HL-60/S4 treated with phorbol 12-myristate 13-acetate at 8.2 ng/mL for 4 days and 3 days (cell line): Measurements from ENCODE around the gene MINDY2.
"Not testable (repeated sequence)": the region's sequence is repeated elsewhere in the genome, so short reads cannot be mapped to it uniquely, and the experiment has no call there.

Source experiments
- in situ Hi-C: fragments of 300-500 bp; cut with MboI; formaldehyde crosslinking; loops from 2 replicates; pipeline ENCODE4 v1.15.0; 2022; ENCODE audit warnings: low sequenced_read_pairs

The MINDY2 gene

GRCh38 chr15:58877999-58878825 lies 107.1 kb downstream of the MINDY2 start:
- in situ Hi-C loops, result no loop called here

DNA sequence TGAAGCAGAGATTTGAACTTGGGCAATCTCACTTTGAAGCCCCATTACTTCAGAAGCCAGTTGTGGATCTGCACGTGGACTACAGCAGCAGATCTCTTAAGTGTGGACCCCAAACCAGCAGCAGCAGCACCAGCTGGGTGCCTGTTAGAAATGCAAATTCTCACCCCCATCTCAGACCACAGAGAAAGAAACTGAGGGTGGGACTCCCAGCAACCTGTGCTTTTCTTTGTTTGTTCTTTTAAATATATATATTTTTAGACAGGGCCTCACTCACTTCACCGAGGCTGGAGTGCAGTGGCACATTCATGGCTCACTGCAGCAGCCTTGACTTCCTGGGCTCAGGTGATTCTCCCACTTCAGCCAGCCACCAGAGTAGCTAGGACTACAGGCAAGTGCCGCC lies 109.2 kb downstream of the MINDY2 start:
- in situ Hi-C loops, result no loop called here

DNA sequence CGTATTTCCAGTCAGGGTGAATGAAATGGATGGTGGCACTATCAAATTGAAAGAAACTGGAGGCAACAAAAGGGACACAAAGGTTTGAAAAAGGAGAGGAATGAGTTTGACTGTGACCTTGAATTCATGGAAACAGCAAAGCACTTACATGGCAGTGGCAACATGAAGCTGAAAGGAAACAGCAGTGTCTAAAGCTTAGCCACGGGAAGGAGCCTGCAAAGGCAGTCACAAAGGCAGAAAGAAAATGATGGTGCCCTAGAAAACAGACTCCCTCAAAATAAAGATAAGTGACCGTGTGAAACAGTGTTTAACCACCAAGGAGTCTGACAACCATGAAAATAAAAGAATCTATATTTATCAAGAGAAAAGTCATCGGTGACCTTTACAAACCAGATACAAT lies 111.1 kb downstream of the MINDY2 start:
- in situ Hi-C loops, result no loop called here

- in situ Hi-C loops, result not testable (repeated sequence)
Measured at GRCh38 chr15:58883926-58884325, 112.8 kb downstream of the MINDY2 start.

- in situ Hi-C loops, result no loop called here
Measured at GRCh38 chr15:58886921-58887320, 115.8 kb downstream of the MINDY2 start.

DNA sequence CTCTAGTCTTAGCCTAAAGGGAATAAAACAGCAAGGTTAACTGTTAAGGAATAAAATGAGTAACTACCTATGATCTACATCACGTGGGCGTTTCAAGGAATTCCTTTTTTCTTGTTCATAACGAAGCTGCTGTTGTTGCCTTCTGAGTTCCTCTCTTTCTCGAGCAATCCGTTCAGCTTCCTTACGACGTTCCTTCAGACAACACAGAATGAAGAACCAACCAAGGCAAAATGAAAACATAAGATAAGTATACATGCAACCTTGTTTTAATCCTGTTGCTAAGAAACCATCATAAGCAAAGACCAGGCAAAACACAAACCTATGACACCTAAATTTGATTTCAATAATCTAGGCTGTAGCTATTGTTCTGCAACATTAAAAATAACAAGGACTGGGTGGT lies 118.3 kb downstream of the MINDY2 start:
- in situ Hi-C loops, result no loop called here

DNA sequence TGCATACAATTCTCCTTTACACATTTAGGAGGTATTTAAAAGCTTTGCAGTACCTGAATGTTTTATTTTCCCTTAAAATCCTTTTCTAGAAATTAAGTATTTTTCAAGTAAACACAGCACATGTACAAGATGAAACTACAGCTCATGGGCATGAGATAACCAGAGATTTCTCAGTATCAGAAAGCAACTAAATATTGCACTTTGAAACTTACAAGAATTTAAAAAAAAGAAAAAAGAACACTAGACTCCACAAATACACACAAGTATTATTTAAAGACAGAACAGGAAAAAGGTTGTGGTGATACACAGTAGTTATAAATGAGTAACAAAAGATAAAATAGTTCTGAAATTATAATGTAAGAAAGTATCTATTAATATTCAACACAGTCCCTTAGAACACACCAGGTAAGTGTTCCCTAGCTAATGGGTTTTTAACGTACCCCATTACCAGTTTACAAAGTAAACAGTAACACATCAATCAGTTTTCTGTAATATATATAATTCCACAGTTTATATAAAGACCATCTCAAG lies 127.1 kb downstream of the MINDY2 start:
- in situ Hi-C loops, result no loop called here

- in situ Hi-C loops, result no loop called here
Measured at GRCh38 chr15:58900631-58901030, 129.5 kb downstream of the MINDY2 start.

GRCh38 chr15:58908550-58909309 lies 137.6 kb downstream of the MINDY2 start:
- in situ Hi-C loops, result no loop called here

DNA sequence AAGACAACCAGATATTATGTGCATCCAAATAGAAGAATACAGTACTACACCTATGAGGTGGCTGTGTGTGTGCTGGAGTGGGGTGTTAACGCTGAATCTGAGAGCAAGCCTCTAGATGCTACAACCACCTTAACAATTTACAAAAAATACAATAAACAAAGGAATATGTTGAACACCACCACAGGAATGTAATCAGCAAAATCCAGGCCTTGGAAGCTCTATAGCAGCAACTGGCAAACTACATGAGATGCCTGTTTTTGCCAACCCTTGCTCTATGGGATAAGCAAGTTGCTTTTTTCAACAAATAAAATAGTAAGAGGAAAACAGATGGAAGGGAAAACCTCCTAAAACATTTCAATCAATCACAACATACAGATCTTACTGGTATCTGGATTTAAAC lies 138.5 kb downstream of the MINDY2 start:
- in situ Hi-C loops, result no loop called here

- in situ Hi-C loops, result no loop called here
Measured at GRCh38 chr15:58910456-58910855, 139.4 kb downstream of the MINDY2 start.
